ENCODE results near the gene NEK2. TPM values are rescaled to one million over a fixed set of nuclear protein-coding genes. Genes with fewer than 3 reads are reported as not detected.
A peak's percentile ranks its signal among the peaks of the same experiment; 100 is the strongest.
"Not testable (repeated sequence)": the region's sequence is repeated elsewhere in the genome, so short reads cannot be mapped to it uniquely, and the experiment has no call there.

NEK2 gene
- total and polyA plus RNA-seq, 4 donors: 1.0 to 1.5 TPM; not detected in 2

GRCh38 chr1:211641044-211641800 is 34.2 kb downstream of the NEK2 start:
- intact Hi-C loops (cut with DNase I): no loop called here
- Histone ChIP-seq H3K27ac (ENCODE audit: low read depth in 1 of 2, low read length in 2 of 2) (no peak overlapping the region), H3K4me1 (ENCODE audit: control insufficient read depth in 1 of 2, insufficient read depth in 2 of 2, low read length in 2 of 2) (no peaks in the 10 kb centered on the region), H3K4me3 (ENCODE audit: low read length in 2 of 2) (no peak overlapping the region), H3K9me3 (ENCODE audit: control insufficient read depth, low read length) (no peaks in the 10 kb centered on the region), H3K36me3 (ENCODE audit: control insufficient read depth in 1 of 2, insufficient read depth in 2 of 2, low read length in 1 of 2) (no peaks in the 10 kb centered on the region), H3K27me3 (ENCODE audit: control insufficient read depth in 1 of 2, insufficient read depth in 2 of 2, low read length in 1 of 2) (no peaks in the 10 kb centered on the region)
- ATAC-seq (ENCODE audit: low FRiP score): no peak
- no peak for DNase-seq
- WGBS, 2 donors: 97 to 98% methylated on average over 11 of the region's 11 CpGs

GRCh38 chr1:211640301-211640630 is 35.2 kb downstream of the NEK2 start:
- DNase-seq (no peak), ATAC-seq (ENCODE audit: low FRiP score) (no peak)
- Histone ChIP-seq H3K36me3 (ENCODE audit: control insufficient read depth in 1 of 2, insufficient read depth in 2 of 2, low read length in 1 of 2) (no peaks in the 10 kb centered on the region), H3K9me3 (ENCODE audit: control insufficient read depth, low read length) (no peaks in the 10 kb centered on the region), H3K4me1 (ENCODE audit: control insufficient read depth in 1 of 2, insufficient read depth in 2 of 2, low read length in 2 of 2) (no peaks in the 10 kb centered on the region), H3K27ac (ENCODE audit: low read depth in 1 of 2, low read length in 2 of 2) (peak overlapping the region in 1 of 2 donors; percentile 20), H3K27me3 (ENCODE audit: control insufficient read depth in 1 of 2, insufficient read depth in 2 of 2, low read length in 1 of 2) (no peaks in the 10 kb centered on the region), H3K4me3 (ENCODE audit: low read length in 2 of 2) (no peak overlapping the region)
- intact Hi-C loops (cut with DNase I): no loop called here
- 93 to 94% methylated on average over 1 of the region's 1 CpG for WGBS, 2 donors

GRCh38 chr1:211639475-211640300 is 35.7 kb downstream of the NEK2 start:
- Histone ChIP-seq H3K9me3 (ENCODE audit: control insufficient read depth, low read length) (no peaks in the 10 kb centered on the region), H3K4me1 (ENCODE audit: control insufficient read depth in 1 of 2, insufficient read depth in 2 of 2, low read length in 2 of 2) (no peaks in the 10 kb centered on the region), H3K4me3 (ENCODE audit: low read length in 2 of 2) (no peak overlapping the region), H3K36me3 (ENCODE audit: control insufficient read depth in 1 of 2, insufficient read depth in 2 of 2, low read length in 1 of 2) (no peaks in the 10 kb centered on the region), H3K27ac (ENCODE audit: low read depth in 1 of 2, low read length in 2 of 2) (peak overlapping the region in 1 of 2 donors; percentile 20), H3K27me3 (ENCODE audit: control insufficient read depth in 1 of 2, insufficient read depth in 2 of 2, low read length in 1 of 2) (no peaks in the 10 kb centered on the region)
- ATAC-seq (ENCODE audit: low FRiP score) (peak; percentile 58), DNase-seq (no peak)
- 30 to 32% methylated on average over 13 of the region's 13 CpGs for WGBS, 2 donors
- intact Hi-C loops (cut with DNase I): no loop called here

GRCh38 chr1:211638689-211639101 is 36.7 kb downstream of the NEK2 start:
- Histone ChIP-seq H3K27me3 (ENCODE audit: control insufficient read depth in 1 of 2, insufficient read depth in 2 of 2, low read length in 1 of 2) (no peaks in the 10 kb centered on the region), H3K4me1 (ENCODE audit: control insufficient read depth in 1 of 2, insufficient read depth in 2 of 2, low read length in 2 of 2) (no peaks in the 10 kb centered on the region), H3K9me3 (ENCODE audit: control insufficient read depth, low read length) (no peaks in the 10 kb centered on the region), H3K36me3 (ENCODE audit: control insufficient read depth in 1 of 2, insufficient read depth in 2 of 2, low read length in 1 of 2) (no peaks in the 10 kb centered on the region), H3K27ac (ENCODE audit: low read depth in 1 of 2, low read length in 2 of 2) (no peak overlapping the region), H3K4me3 (ENCODE audit: low read length in 2 of 2) (no peak overlapping the region)
- WGBS, 2 donors: 82 to 85% methylated on average over 5 of the region's 5 CpGs
- no peak for ATAC-seq (ENCODE audit: low FRiP score)
- intact Hi-C loops (cut with DNase I): no loop called here
- DNase-seq: no peak

- Histone ChIP-seq H3K9me3 (ENCODE audit: control insufficient read depth, low read length) (no peaks in the 10 kb centered on the region), H3K36me3 (ENCODE audit: control insufficient read depth in 1 of 2, insufficient read depth in 2 of 2, low read length in 1 of 2) (no peaks in the 10 kb centered on the region), H3K27me3 (ENCODE audit: control insufficient read depth in 1 of 2, insufficient read depth in 2 of 2, low read length in 1 of 2) (no peaks in the 10 kb centered on the region), H3K4me1 (ENCODE audit: control insufficient read depth in 1 of 2, insufficient read depth in 2 of 2, low read length in 2 of 2) (no peaks in the 10 kb centered on the region), H3K27ac (ENCODE audit: low read depth in 1 of 2, low read length in 2 of 2) (no peak overlapping the region), H3K4me3 (ENCODE audit: low read length in 2 of 2) (no peak overlapping the region)
- ATAC-seq (ENCODE audit: low FRiP score) (no peak), DNase-seq (peak in 1 of 2 donors; percentile 21)
- 74 to 76% methylated on average over 5 of the region's 5 CpGs for whole genome bisulfite sequencing, 2 donors
- intact Hi-C loops (cut with DNase I): no loop called here
These were observed 37.2 kb downstream of the NEK2 start for GRCh38 chr1:211638246-211638645.

- Histone ChIP-seq H3K27ac (ENCODE audit: low read depth in 1 of 2, low read length in 2 of 2) (no peak overlapping the region), H3K27me3 (ENCODE audit: control insufficient read depth in 1 of 2, insufficient read depth in 2 of 2, low read length in 1 of 2) (no peaks in the 10 kb centered on the region), H3K9me3 (ENCODE audit: control insufficient read depth, low read length) (no peaks in the 10 kb centered on the region), H3K4me3 (ENCODE audit: low read length in 2 of 2) (no peak overlapping the region), H3K4me1 (ENCODE audit: control insufficient read depth in 1 of 2, insufficient read depth in 2 of 2, low read length in 2 of 2) (no peaks in the 10 kb centered on the region), H3K36me3 (ENCODE audit: control insufficient read depth in 1 of 2, insufficient read depth in 2 of 2, low read length in 1 of 2) (no peaks in the 10 kb centered on the region)
- 74 to 85% methylated on average over 3 of the region's 3 CpGs for WGBS, 2 donors
- DNase-seq (no peak), ATAC-seq (ENCODE audit: low FRiP score) (no peak)
- intact Hi-C loops (cut with DNase I): no loop called here
These were observed 38.4 kb downstream of the NEK2 start for GRCh38 chr1:211637066-211637465.

- H3K4me1 ChIP-seq (ENCODE audit: control insufficient read depth in 1 of 2, insufficient read depth in 2 of 2, low read length in 2 of 2); H3K27ac ChIP-seq (ENCODE audit: low read depth in 1 of 2, low read length in 2 of 2); H3K9me3 ChIP-seq (ENCODE audit: control insufficient read depth, low read length); DNase-seq; intact Hi-C loops (cut with DNase I); H3K4me3 ChIP-seq (ENCODE audit: low read length in 2 of 2); H3K27me3 ChIP-seq (ENCODE audit: control insufficient read depth in 1 of 2, insufficient read depth in 2 of 2, low read length in 1 of 2); ATAC-seq (ENCODE audit: low FRiP score); H3K36me3 ChIP-seq (ENCODE audit: control insufficient read depth in 1 of 2, insufficient read depth in 2 of 2, low read length in 1 of 2): not testable (repeated sequence)
- WGBS, 2 donors: 75 to 84% methylated on average over 8 to 9 of the region's 9 CpGs
These were observed 38.8 kb downstream of the NEK2 start for GRCh38 chr1:211636575-211637029.

GRCh38 chr1:211635597-211636205 is 39.7 kb downstream of the NEK2 start:
- ATAC-seq (ENCODE audit: low FRiP score) (no peak), DNase-seq (peak in 1 of 2 donors; percentile 30)
- H3K4me3 ChIP-seq (ENCODE audit: low read length in 2 of 2): no peak overlapping the region
- intact Hi-C loops (cut with DNase I): no loop called here
- no peaks in the 10 kb centered on the region for H3K4me1 ChIP-seq (ENCODE audit: control insufficient read depth in 1 of 2, insufficient read depth in 2 of 2, low read length in 2 of 2)
- WGBS, 2 donors: 80 to 84% methylated on average over 9 of the region's 9 CpGs
- no peaks in the 10 kb centered on the region for H3K27me3 ChIP-seq (ENCODE audit: control insufficient read depth in 1 of 2, insufficient read depth in 2 of 2, low read length in 1 of 2)
- H3K36me3 ChIP-seq (ENCODE audit: control insufficient read depth in 1 of 2, insufficient read depth in 2 of 2, low read length in 1 of 2): no peaks in the 10 kb centered on the region
- no peak overlapping the region for H3K27ac ChIP-seq (ENCODE audit: low read depth in 1 of 2, low read length in 2 of 2)
- H3K9me3 ChIP-seq (ENCODE audit: control insufficient read depth, low read length): no peaks in the 10 kb centered on the region

Measured in aorta (tissue), 5 donors.